SK-N-SH (cell line): Measurements from ENCODE around the gene MOK. TPM values are rescaled to one million over a fixed set of nuclear protein-coding genes. Genes with fewer than 3 reads are reported as not detected.

ENCODE experiments used
- CTCF ChIA-PET: fragments of 300-600, 350-600 bp; formaldehyde crosslinking; extraction: SDS; loops from one replicate; lab custom pipeline; 2021; lab: Yijun Ruan, JAX
- POLR2A ChIA-PET: fragments of 350-600 bp; sonication (Branson Sonifier 250); formaldehyde crosslinking; extraction: SDS; loops from one replicate; lab custom pipeline; 2020; ENCODE audit warnings: antibody characterized with exemption, inconsistent platforms; lab: Yijun Ruan, JAX
- DNase-seq: peaks from one replicate; pipeline ENCODE4 v3.0.0; 2012
- H2AFZ ChIP-seq: fragments of 200-600 bp; sonication (generic); 2 replicates; pipeline ENCODE4 v1.8.1; 2016; ENCODE audit warnings: antibody characterized with exemption, mild to moderate bottlenecking, low read depth
- H3F3A ChIP-seq: fragments of 200-600 bp; sonication (generic); replicated peaks from 2 replicates; pipeline ENCODE3; 2016; ENCODE audit warnings: antibody characterized with exemption, mild to moderate bottlenecking; ENCODE audit not compliant: insufficient read depth
- H3K27ac ChIP-seq, 2 experiments: fragments of 200-500 bp in 1 of 2; fragments of 200-600 bp in 1 of 2; sonication (Bioruptor generic) in 1 of 2; sonication (generic), shearing (Covaris generic) in 1 of 2; 2 replicates each; pipeline versions ENCODE4 v1.5.1 to v1.6.1; 2014 to 2016; ENCODE audit warnings: low read depth in 2 of 2, inconsistent platforms in 1 of 2, low read length in 1 of 2, mild to moderate bottlenecking in 1 of 2, mixed read lengths in 1 of 2
- H3K27me3 ChIP-seq: fragments of 200-600 bp; sonication (generic), shearing (Covaris generic); 2 replicates; pipeline ENCODE4 v1.6.1; 2016; ENCODE audit warnings: mixed run types; ENCODE audit not compliant: insufficient read depth
- H3K36me3 ChIP-seq, 2 experiments: fragments of 200-500 bp in 1 of 2; fragments of 200-600 bp in 1 of 2; sonication (Bioruptor generic) in 1 of 2; sonication (generic) in 1 of 2; replicated peaks in 1 of 2; 2 replicates each; pipeline versions ENCODE3 to v1.5.1; 2014 to 2016; ENCODE audit warnings: low read length in 1 of 2, mild to moderate bottlenecking in 1 of 2; ENCODE audit not compliant: insufficient read depth in 2 of 2, control insufficient read depth in 1 of 2
- H3K4me1 ChIP-seq, 2 experiments: fragments of 200-500 bp in 1 of 2; fragments of 200-600 bp in 1 of 2; sonication (Bioruptor generic) in 1 of 2; sonication (generic), shearing (Covaris generic) in 1 of 2; 2 replicates each; pipeline versions ENCODE4 v1.5.1 to v1.6.1; 2014 to 2016; ENCODE audit warnings: low read depth in 1 of 2, low read length in 1 of 2, mixed run types in 1 of 2; ENCODE audit not compliant: insufficient read depth in 2 of 2, control insufficient read depth in 1 of 2
- H3K4me2 ChIP-seq: fragments of 200-600 bp; sonication (generic), shearing (Covaris generic); 2 replicates; pipeline ENCODE4 v1.6.1; 2017; ENCODE audit warnings: mixed run types
- H3K4me3 ChIP-seq, 2 experiments: fragments of 200-500 bp in 1 of 2; fragments of 200-600 bp in 1 of 2; sonication (Bioruptor generic) in 1 of 2; sonication (generic), shearing (Covaris generic) in 1 of 2; 2 replicates each; pipeline versions ENCODE4 v1.5.1 to v1.8.1; 2014 to 2016; ENCODE audit warnings: low read depth in 2 of 2, inconsistent platforms in 1 of 2, low read length in 1 of 2, mild to moderate bottlenecking in 1 of 2, mixed read lengths in 1 of 2, moderate library complexity in 1 of 2
- H3K79me2 ChIP-seq: fragments of 200-600 bp; sonication (generic); 2 replicates; pipeline ENCODE4 v1.8.1; 2017; ENCODE audit warnings: mild to moderate bottlenecking; ENCODE audit not compliant: insufficient read depth
- H3K9ac ChIP-seq: fragments of 200-600 bp; sonication (generic); 2 replicates; pipeline ENCODE4 v1.6.1; 2017; ENCODE audit warnings: mixed run types
- H3K9me2 ChIP-seq: fragments of 200-600 bp; sonication (generic); 2 replicates; pipeline ENCODE4 v1.6.1; 2017; ENCODE audit warnings: mixed run types
- H3K9me3 ChIP-seq: fragments of 200-600 bp; sonication (generic); 2 replicates; pipeline ENCODE4 v1.6.1; 2017; ENCODE audit warnings: mixed run types, mild to moderate bottlenecking, moderate library complexity
- H4K20me1 ChIP-seq: fragments of 200-600 bp; sonication (generic); 2 replicates; pipeline ENCODE4 v1.6.1; 2017; ENCODE audit warnings: mild to moderate bottlenecking, mixed run types; ENCODE audit not compliant: insufficient read depth
- CHD2 ChIP-seq: fragments of 150-350 bp; IDR thresholded peaks from 2 replicates; pipeline ENCODE4 v1.6.1; 2018; ENCODE audit warnings: low read length; ENCODE audit not compliant: partially characterized antibody
- FOXJ3 ChIP-seq: sonication (generic); formaldehyde crosslinking; IDR thresholded peaks from 2 replicates; pipeline ENCODE4 v1.5.1; 2020; ENCODE audit warnings: mild to moderate bottlenecking, missing genetic modification reagents
- GABPA ChIP-seq: IDR thresholded peaks from 2 replicates; pipeline ENCODE4 v1.4.0; 2012; ENCODE audit warnings: low read depth, mild to moderate bottlenecking
- POLR2AphosphoS5 ChIP-seq: IDR thresholded peaks from 2 replicates; pipeline ENCODE4 v1.6.1; 2012; ENCODE audit warnings: low read depth, low read length
- SIN3A ChIP-seq: IDR thresholded peaks from 2 replicates; pipeline ENCODE4 v1.6.1; 2012; ENCODE audit warnings: low read depth, mild to moderate bottlenecking, low read length, moderate library complexity, borderline replicate concordance
- TCF12 ChIP-seq: IDR thresholded peaks from 2 replicates; pipeline ENCODE4 v1.4.0; 2012
- TEAD4 ChIP-seq: IDR thresholded peaks from 2 replicates; pipeline ENCODE4 v1.4.0; 2012; ENCODE audit warnings: mild to moderate bottlenecking, borderline replicate concordance; ENCODE audit not compliant: insufficient read depth
- WGBS: methylation state at CpG from one replicate; pipeline ENCODE4 v1.1.6; 2017; ENCODE audit warnings: low lambda C conversion rate; 5-methylcytosine and 5-hydroxymethylcytosine counted together
- polyA plus RNA-seq, 3 experiments: library from polyadenylated mRNA; depleted of rRNA; stranded (reverse); fragments of >200 nt; gene quantifications; 2 replicates each; pipeline ENCODE4 v1.2.3, GENCODE V29; 2012
- TF ChIP-seq, protein P1 (sequence below): IDR thresholded peaks from 2 replicates; pipeline ENCODE4 v1.4.0; 2012; ENCODE audit warnings: low read depth, borderline replicate concordance
- TF ChIP-seq, protein P2 (sequence below): IDR thresholded peaks from 2 replicates; pipeline ENCODE4 v1.6.1; 2012; ENCODE audit warnings: mild to moderate bottlenecking, low read depth, low read length, moderate library complexity

The MOK gene
- polyA plus RNA-seq, 1 of the 3 experiments (the other 2 are of a cell fraction), result 13.3 TPM

DNA sequence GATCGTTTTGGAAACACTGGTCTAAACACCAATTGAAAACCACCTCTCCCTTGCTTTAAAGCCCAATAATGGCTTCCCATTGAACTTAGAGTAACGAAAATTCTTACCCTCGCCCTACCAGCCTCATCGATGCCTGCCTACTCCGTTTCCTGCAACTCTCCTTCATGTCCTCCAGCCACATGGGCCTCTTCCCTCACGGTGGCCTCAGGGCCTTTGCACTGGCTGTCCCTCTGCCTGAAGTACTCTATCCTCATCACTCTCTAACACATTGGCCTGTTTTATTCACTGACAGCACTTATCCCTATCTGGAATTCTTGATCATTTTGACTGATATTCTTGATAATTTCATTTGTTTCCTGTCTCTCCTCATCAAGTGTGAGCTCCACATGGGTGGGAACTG lies 46.8 kb downstream of the MOK start:
- Histone ChIP-seq H4K20me1 (no peaks in the 10 kb centered on the region), H3K9ac (no peak overlapping the region), H3K27me3 (no peaks in the 10 kb centered on the region), H3K9me2 (no peaks in the 10 kb centered on the region), H3K4me3 (no peak overlapping the region), H2AFZ (no peak overlapping the region), H3K4me2 (no peak overlapping the region), H3K4me1 (peaks cover 5 to 13% of the 10 kb centered on the region in 2 experiments; a peak in 3 of 4 replicates), H3K27ac (no peak overlapping the region), H3K79me2 (no peaks in the 10 kb centered on the region)
- 88% methylated on average over 6 of the region's 6 CpGs for WGBS
- TF ChIP-seq TEAD4, result no peak
- TF ChIP-seq, protein P1, sequence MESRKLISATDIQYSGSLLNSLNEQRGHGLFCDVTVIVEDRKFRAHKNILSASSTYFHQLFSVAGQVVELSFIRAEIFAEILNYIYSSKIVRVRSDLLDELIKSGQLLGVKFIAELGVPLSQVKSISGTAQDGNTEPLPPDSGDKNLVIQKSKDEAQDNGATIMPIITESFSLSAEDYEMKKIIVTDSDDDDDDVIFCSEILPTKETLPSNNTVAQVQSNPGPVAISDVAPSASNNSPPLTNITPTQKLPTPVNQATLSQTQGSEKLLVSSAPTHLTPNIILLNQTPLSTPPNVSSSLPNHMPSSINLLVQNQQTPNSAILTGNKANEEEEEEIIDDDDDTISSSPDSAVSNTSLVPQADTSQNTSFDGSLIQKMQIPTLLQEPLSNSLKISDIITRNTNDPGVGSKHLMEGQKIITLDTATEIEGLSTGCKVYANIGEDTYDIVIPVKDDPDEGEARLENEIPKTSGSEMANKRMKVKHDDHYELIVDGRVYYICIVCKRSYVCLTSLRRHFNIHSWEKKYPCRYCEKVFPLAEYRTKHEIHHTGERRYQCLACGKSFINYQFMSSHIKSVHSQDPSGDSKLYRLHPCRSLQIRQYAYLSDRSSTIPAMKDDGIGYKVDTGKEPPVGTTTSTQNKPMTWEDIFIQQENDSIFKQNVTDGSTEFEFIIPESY, result no peak
- TF ChIP-seq FOXJ3 (CRISPR knock-in tag), result no peak
- TF ChIP-seq TCF12, result no peak
- no peak for TF ChIP-seq SIN3A
- TF ChIP-seq GABPA, result no peak
- TF ChIP-seq, all 33 proteins: peak for 0
- DNase-seq, result no peak
- Histone ChIP-seq H3K36me3 (no peaks in the 10 kb centered on the region), H3K9me3 (no peaks in the 10 kb centered on the region), H3F3A (peaks cover 6% of the 10 kb centered on the region)
- ChIA-PET POLR2A (no interaction called here), CTCF (no interaction called here)

DNA sequence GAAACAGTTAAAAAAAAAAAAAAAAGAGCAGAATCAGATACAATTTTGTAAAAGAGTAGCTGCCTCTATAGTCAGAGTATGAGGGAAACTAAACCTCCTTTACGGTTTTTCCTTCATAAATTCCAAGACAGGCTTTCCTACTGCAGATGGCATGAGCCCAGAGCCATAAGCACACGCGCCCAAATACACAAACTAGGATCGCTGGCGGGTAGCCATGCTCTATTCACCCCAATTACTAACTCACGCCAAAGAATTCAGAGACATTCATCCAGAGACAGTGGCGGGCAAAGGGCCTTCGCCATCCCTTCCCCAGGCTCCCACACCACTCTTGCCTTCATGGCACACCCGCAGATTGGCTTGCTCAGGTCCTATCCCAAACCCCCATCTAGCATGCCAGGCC lies 48.2 kb downstream of the MOK start:
- H3K4me1 ChIP-seq, result no peaks in the 10 kb centered on the region
- H3K27ac ChIP-seq, result no peak overlapping the region
- DNase-seq, result no peak
- CTCF ChIA-PET, result interaction anchor here (0.9 to 2.0 kb wide), 2 partner anchors 20 to 57 kb away, joined by 3 to 4 read pairs; no protein-coding TSS in a partner anchor
- H3K36me3 ChIP-seq, result no peaks in the 10 kb centered on the region
- no peaks in the 10 kb centered on the region for H3K9me3 ChIP-seq
- no peak overlapping the region for H3K4me2 ChIP-seq
- no peaks in the 10 kb centered on the region for H3K9me2 ChIP-seq
- H3K9ac ChIP-seq, result no peak overlapping the region
- H3F3A ChIP-seq, result no peaks in the 10 kb centered on the region
- H2AFZ ChIP-seq, result no peak overlapping the region
- TF ChIP-seq POLR2AphosphoS5 (no peak), CHD2 (no peak)
- TF ChIP-seq, protein P2, sequence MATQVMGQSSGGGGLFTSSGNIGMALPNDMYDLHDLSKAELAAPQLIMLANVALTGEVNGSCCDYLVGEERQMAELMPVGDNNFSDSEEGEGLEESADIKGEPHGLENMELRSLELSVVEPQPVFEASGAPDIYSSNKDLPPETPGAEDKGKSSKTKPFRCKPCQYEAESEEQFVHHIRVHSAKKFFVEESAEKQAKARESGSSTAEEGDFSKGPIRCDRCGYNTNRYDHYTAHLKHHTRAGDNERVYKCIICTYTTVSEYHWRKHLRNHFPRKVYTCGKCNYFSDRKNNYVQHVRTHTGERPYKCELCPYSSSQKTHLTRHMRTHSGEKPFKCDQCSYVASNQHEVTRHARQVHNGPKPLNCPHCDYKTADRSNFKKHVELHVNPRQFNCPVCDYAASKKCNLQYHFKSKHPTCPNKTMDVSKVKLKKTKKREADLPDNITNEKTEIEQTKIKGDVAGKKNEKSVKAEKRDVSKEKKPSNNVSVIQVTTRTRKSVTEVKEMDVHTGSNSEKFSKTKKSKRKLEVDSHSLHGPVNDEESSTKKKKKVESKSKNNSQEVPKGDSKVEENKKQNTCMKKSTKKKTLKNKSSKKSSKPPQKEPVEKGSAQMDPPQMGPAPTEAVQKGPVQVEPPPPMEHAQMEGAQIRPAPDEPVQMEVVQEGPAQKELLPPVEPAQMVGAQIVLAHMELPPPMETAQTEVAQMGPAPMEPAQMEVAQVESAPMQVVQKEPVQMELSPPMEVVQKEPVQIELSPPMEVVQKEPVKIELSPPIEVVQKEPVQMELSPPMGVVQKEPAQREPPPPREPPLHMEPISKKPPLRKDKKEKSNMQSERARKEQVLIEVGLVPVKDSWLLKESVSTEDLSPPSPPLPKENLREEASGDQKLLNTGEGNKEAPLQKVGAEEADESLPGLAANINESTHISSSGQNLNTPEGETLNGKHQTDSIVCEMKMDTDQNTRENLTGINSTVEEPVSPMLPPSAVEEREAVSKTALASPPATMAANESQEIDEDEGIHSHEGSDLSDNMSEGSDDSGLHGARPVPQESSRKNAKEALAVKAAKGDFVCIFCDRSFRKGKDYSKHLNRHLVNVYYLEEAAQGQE, result no peak
- TF ChIP-seq, all 33 proteins: peak for 0
- no peaks in the 10 kb centered on the region for H3K27me3 ChIP-seq
- no peaks in the 10 kb centered on the region for H4K20me1 ChIP-seq
- H3K4me3 ChIP-seq, result no peak overlapping the region
- 96% methylated on average over 9 of the region's 9 CpGs for WGBS
- POLR2A ChIA-PET, result interaction anchor here (0.6 kb wide), 1 partner anchor 47 kb away, joined by 3 read pairs; no protein-coding TSS in a partner anchor
- no peaks in the 10 kb centered on the region for H3K79me2 ChIP-seq
